Amniotic stem cell (primary cell): ENCODE measurements around the gene S100A11.

ENCODE experiments used
- DNase-seq: peaks from one replicate; lab custom pipeline; 2025; lab: John Stamatoyannopoulos, UW

S100A11 gene

DNA sequence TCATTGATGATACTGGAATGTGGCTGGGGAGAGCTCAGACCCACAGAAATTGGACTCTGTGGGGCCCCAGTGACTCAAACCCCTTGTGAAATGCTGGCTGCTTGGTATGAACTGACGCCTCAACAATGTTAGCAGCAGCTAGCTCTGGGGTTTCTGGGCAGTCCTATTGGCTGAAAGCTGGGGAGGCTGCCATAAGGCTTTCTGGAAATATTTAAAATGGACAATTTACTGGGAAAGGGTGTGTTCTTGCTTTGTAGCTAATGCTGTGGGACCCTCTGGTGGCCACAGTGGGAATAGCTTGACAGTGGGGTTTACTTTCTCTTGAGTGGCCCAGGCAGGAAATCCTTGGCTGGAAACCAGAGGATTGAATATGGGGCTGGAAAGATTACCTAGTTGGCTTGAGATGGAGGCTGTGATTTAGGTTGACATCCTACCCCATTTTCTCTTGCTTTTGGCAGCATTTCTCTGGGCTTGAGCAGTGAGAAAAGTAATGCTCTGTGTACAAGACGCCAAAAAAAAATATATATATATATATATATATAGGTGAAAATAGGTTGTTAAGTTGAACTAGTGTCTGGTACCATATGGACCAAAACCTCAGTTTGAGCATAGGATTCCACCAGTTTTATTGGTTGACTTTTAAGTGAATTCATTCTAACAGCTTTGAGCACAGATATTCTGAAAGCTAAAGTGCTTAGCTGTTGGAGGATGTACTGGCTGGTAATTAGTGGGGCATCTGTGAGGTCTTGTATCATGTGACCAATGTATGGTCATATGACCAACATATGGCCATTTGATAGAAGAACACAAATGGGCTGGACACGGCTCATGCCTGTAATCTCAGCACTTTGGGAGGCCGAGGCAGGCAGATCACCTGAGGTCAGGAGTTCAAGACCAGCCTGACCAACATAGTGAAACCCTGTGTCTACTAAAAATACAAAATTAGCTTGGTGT is 34.9 kb downstream of the S100A11 start:
- peak; percentile 70 for DNase-seq

DNA sequence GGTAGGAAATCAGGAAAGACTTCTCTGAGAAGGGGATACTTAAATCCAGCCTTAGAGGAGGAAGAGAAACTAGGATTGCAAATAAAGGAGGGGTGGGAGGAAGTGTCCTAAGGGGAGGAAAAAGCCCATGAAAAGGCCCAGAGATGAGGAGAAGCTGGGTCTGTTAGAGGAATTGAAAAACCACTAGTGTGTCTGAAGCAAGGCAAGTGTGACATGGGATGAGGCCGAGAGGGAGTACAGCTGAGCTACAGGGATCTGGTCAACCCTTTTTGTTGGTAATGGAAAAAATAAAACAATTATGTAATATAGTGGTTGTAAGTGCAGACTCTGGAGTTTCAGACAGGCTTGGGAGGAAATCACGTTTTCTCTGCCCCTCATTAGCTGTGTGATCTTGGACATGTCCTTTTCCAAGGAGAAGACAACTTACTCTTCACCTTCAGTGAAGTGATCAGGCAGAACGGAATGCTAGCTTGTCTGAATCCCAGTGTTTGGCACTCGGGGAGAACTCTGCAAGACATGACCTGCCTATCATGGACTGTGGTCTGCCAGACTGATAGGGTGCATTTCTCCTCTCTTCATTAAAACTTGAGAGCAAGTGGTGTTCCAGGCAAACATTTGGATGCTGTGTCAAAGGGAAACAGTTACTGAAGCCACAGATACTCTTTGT is 35.7 kb downstream of the S100A11 start:
- DNase-seq, result no peak

DNA sequence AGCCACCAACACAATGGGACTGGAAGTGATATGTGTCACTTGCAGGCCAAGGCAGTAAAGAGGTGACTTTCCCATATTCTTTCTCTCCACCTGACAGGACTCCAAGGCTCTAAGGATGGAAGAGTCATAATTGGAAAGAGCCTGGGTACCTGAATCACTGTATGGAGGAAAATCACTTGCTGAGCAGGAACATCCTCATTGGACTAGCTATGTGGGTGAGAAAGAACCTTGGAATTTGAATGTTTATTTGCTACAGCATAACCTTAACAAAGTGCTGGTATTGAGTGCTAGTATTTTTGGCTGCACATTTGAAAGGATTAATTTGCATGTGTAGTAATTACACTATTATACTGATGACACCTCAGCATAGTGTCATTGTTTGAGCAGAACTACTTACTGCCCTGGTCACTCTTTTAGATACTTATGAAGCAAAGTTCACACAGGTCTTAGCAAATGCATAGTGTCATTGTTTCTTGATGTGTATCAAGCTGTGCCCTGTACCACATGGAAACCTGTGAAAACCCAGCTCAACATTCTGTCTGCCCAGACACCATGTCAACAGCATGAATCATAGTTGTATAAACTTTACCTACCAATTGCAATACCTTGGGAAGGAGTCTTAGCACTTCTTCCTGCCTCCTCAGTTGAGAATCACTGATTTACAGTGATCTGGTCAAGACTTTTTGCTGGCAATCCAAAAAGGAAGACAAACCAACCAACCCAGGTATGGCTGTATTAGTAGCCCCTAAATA is 38.0 kb downstream of the S100A11 start:
- DNase-seq, result no peak

DNA sequence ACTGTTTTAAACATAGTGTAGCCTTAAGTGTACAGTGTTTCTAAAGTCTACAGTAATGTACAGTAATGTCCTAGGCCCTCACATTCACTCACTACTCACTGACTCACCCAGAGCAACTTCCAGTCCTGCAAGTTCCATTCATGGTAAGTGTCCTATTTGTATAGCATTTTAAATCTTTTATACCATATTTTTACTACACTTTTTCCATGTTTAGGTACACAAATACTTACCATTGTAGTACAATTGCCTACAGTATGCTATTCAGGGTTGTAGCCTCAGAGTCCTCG is 39.6 kb downstream of the S100A11 start:
- no peak for DNase-seq

DNA sequence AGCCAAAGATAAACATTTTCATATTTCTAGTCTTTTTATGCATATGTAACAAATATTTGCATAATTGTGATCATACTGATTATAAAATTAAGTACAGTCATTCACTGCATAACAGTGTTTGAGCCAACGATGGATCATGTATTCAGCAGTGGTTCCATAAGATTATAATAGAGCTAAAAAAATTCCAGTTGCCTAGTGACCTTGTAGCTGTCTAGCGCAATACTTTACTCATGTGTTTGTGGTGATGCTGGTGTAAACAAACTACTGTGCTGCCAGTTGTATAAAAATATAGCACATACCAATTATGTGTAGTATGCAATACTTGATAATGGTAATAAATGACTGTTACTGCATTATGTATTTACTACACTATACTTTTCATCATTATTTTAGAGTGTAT is 41.0 kb downstream of the S100A11 start:
- no peak for DNase-seq

DNA sequence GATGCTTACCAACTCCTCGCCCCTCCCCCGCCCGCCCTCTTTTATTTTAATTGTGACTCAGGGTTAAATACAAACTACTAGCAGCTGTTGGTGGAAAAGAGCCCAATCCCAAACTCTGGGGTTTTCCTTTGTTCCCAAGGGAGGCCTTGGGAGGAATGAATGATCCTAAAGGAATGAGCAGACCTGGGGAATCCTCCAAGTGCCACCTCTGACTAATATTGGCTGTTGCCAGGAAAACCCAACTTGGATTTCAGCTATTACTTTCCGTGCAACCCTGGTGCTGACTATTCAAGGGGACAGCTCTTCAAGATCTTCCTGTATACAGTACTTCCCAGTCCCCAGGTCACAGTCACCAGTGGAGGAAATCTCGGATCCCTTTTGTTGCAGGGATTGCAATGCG is 41.8 kb downstream of the S100A11 start:
- peak; percentile 94 for DNase-seq

DNA sequence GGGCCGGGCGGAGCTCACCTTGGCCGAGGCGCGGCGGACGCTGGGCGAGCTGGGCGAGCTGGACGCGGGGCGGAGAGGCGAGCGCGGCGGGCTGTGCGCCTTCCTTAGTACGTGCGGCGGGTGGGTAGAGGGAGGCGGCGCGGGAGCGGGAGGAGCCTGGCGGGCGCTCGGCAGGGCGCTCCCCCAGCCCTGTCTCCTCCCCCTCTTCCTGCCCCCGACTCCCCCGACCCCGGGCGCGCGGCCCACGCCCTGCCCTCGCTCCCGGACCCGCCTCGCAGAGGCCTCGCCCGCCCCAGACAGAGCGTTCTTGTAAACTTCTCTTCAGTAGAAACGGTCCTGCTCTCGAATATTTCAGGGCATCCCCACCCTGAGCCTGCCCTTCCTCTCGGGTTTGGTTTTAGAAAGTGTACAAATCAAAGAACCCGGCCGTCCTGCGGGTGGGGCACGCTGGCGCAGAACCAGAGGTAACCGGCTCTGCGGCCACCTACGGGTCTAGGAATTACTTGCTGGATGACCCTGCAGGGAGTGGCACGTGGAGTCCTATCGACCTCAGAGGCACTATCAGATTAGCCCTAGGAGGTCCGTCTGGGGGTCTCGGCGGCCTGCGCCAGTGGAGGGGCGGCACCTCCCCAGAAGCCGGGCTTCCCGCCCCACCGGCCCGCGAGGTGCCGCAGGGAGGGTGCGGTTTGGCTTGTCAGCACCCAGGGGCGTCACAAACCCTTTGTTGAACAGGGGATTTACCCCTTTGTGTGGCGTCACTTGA is 42.9 kb downstream of the S100A11 start, which contains the start of gene S100A10:
S100A10 (minus strand) TSS at position 126 of the 763 bp plus-strand sequence. CDS start 7,629 bp downstream, outside the sequence.
- DNase-seq, result peak; percentile 54

DNA sequence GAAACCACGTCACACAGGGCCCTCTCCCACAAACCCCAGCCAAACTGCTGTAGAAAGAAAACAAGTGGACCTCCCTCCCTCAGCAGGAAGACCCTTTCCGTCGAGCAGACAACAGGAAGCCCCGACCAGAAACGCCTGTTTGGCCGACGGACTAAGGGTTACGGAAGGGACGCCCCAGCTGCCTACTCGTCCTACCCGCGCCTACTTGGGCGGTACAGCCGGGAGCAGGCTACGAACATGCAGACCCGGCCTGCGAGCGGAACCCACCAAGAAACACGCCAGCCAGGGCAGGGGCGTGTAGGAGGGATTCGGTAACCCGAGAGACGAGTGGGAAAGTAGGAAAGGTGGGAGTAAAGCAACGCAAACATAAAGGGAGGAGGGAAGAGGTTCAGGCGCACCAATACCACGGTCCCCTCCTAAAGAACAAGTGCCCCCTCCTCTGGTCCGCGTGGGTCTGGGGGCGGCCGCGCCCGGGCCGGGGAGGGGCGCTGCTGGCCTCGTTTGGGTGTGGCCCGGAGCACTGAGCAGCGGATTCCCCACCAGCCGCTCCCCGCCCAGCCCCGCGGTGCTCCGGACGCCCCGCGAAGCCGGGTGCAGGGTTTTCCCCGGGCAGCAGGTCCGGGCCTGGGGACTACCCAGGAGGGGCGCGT is 43.6 kb downstream of the S100A11 start:
- no peak for DNase-seq

DNA sequence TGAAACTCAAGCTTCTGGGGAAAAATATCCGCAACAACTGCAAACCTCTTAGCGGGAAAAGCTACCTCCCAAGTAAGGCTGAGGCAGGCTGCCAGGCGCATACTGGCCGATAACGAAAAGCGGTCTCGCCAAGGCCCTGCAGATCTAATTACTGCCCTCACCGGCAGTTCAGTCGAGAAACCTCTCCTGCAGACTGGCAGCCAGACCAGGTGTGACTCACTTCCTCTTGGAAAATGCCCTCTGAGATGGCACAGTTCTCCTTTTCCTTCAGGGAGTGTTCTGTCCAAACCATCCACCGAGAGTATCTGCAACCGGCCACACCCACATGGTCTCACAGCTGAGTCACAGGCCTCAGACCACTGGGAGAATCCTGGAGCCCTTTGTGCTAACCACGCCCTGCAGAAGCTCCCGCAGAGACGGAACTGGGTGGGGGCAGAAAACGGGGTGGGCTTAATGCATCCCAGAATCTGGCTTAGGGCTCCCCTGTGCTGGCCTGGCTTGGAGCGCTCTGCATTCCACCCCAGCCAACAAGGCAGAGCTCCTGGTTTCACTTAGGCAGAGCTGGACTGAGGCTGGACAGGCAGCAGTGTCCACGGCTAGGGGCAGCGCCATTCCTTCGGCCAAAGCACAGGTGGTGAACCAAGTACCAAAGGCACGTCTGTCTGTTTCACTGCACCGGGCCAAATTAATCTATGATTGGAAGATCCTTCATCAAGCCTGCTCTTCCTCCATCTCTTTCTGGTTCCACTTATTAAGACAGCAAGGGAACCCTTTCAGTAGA is 44.3 kb downstream of the S100A11 start:
- peak; percentile 88 for DNase-seq

DNA sequence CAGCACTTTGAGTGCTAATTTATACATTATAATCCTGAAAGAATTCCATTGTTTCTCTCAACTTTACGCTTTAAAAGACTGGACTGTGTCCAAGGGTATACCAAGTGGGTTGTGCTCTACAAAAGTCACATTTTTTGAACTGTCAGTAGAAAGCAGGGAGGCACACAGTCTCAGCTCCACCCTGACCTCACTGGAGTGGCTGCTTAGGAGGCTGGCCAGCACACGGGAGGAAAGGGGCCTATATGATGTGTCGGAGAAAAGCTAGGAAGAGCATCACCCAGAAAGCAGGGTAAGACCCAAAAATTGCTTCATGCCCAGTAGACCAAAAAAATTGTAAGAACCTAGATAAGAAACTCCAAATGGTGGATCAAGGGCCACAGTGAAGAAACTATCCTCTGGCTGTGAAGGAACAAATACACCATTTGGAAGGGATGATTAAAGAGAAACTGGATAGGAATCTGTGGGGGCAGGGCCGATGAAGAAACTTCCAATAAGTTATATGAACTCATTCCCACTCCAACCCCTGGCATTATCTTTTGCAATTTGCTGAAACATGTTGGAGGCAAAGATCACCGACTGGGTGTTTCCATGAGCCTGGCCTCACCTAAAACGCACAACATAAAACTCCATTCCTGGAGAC is 45.0 kb downstream of the S100A11 start:
- no peak for DNase-seq

DNA sequence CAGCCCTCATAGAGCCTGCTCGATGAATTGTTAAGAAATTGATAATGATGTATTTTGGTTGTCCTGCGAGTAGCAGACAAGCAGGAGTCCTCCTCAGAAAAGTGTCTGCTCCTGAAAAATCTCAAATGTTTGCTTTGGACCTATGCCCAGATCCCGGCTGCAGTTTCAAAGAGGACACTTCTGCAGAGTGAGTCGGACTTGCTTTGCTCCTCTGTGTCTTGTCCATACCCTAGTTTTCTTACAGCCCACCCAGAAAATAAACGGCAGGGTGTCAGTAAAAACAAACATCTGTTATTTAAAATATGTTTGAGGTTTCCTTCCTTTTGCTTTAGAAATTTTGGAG is 46.0 kb downstream of the S100A11 start:
- DNase-seq, result no peak

DNA sequence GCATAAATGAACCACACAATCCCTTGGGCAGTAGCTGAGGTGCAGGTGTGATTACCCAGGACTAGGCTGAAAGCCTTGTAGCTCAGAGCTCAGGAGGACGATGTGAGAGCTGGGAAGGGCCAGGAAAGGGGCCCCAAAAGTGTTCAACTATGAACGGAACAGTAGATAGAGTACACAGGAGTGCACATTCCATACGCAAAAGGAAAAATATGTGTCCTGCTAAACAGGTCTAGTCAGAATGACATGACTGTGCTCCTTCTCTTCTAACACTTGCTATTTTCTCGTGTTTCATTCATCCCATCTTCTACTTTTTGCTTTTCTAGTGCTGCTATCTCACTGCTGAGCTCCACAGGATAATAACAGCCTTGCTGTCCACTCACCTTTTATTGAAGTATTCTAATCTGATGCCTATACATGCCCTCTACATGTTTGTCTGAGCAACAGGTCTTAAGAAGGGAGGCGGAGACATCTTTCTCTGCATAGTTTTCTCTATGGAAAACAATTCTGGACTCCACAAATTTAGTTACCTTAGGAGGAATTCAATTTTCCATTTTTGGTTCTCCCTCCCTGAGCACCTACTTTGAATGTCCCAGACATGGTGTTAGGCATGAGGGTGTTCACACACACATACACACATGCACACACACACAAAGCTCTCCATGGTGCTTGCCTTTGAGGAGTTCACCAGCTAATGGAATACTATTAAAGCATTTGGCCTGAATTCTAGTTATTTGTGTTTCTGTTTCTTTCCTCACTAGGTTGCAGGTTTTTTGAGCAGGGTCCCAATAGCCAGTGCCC is 46.5 kb downstream of the S100A11 start:
- no peak for DNase-seq

DNA sequence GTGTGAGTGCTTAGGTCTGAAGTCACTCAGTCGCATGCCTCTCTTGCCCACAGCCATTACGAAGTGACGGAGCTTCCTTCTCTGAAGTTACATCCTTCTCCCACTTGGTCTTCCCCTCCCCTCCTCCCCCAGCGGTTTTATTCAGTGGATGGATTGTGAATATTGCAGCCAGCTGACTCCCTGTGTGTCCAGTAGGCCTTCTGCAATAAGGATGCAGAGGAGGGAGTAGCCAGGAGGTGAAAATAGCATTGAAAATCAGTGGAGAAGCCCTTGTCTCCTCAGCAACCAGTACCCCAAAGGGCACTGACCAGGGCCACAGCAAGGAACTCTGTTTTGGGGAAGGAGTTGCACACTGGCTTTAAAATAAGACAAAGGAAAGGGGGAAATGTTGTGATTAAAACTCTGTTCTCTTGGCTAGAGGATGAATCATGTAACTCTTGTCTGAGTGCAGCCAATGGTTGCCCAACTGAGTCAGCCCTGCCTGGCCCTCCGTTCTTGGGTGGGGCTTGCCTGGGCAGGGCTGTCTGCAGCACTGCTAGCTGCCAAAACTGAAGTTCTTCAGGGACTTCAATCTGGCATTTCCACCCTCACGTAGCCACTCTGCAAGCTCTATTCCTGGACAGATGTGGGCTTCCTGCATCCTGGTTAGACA is 47.5 kb downstream of the S100A11 start:
- peak; percentile 74 for DNase-seq

DNA sequence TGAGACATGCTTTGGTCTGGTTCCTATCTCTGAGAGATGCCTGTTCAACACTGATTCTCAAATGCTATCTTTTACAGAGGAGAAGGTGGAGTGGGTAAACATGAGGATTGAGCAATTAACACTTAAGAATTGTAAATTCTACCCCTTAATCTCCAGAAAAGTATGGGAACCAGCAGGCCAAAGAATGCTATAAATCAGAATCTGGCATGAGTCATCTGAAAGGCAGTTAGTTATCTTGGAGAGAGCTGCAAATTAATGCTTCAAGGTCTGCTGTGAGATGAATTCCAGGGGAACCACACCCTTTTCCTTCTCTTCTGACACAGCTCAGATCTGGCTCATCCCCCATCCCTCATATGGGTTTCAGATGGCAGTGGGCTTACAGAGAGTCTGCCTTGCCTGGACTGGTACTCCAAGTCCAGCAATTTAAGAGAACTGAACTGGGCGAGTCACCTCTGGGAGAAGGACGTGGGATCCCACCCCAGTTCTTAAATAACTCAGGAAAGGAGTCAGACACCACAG is 48.3 kb downstream of the S100A11 start:
- DNase-seq, result no peak

DNA sequence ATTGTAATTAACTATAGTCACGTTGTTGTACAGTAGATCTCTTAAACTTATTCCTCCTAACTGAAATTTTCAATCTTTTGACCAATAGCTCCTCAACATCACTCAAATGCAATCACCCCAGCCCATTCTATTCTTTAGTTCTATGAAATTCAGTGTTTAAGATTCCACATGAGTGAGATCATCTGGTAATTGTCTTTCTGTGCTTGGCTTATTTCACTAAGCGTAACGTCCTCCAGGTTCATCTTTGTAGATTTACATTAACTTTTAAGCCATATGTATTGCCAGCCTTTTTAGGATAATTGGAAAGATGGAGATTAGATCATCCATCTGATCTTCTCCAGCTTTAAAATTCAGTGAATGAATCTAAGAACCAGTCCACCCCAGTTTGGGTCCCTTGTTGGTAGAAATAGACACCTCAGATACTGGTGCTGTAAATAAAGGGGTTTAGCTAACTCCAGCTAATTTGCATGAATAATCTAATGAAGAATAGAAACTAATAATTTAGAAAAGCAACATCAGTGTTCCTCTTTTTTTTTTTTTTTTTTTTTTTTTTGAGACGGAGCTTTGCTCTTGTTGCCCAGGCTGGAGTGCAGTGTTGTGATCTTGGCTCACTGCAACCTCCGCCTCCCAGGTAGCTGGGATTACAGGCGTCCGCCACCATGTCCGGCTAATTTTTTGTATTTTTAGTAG is 50.2 kb downstream of the S100A11 start:
- DNase-seq, result no peak

DNA sequence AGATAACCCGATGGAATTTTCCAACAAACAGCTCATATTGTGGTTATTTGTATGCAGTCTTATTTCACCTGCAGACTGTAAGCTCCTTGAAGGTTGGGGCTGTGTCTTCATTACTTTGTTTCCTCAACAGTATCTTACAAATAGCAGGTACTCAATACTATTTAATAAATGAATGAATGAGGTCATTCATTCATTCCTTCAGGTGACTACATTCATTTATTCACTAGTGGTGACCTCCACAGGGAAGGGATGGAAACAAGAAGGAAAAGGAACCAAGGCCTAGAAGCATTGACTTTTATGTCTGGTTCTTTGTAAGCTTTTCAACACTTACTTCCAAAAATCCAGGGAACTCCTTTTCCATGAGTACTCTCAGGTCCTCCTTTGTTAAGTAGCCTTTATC is 51.0 kb downstream of the S100A11 start:
- no peak for DNase-seq

DNA sequence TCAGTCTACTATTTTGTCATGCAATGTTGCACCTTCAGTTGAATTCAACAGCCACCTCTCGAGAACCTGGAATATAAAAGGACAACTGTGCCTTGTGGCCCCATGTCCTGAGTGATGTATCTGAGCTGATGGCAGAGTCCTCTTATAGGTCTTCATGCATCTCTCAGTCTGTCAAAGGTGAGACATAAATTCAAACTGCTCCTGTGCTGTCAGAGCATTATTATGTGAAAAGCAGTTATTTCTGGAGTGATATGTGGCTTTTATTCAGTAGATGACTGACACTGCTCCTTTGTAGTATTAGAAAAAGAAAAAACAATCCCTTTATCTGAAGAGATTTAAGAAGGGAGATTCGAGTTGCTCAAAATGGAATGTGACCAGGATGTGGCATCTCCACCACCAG is 51.5 kb downstream of the S100A11 start:
- DNase-seq, result no peak
